A204.1 (cell line): ENCODE results near the gene ETV6.

ENCODE experiments used
- FAIRE-seq: peaks from 2 replicates; lab custom pipeline; 2012; peaks lifted over from hg19 to GRCh38; lab: Jason Lieb, UNC

The ETV6 gene

DNA sequence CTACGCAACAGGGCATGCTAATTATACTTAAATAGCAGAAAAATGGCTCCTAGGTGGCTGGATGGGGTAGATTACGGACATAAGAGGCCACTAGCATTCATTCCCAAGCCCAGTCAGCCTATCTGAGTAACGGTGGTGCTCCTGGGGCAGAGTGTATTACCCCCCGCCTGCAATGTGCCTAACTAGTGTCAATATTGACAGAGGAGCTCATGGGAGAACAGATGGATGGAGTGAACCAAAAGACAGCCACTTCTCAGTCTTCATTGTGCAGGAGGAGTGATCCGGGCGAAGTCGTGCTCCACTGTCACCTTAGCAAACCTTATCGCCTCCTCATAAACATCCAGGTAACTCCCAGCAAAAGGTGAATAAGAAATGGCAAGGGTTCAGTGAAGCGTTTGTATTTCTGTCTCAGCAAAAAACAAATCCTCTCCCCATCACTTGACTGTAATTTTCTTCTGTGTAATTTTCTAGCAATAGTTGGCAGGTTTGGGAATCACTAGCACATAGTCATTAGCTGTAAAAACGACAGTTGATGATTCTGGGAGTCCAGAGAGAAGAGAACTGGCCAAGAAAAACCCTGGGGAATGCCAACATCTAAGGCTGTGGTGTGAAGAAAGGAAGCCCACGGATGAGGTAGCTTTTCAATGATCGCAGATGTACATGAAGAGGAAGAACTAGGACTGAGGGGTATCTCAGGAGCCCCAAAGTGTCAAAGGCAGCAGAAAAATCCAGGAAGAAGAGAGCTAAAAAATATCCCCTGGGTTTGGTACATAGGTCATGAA lies 294.6 kb downstream of the ETV6 start:
- no peak for FAIRE-seq
